ENCODE results near the gene PCDHGA11.
"Not testable (repeated sequence)": the region's sequence is repeated elsewhere in the genome, so short reads cannot be mapped to it uniquely, and the experiment has no call there.

GRCh38 chr5:141375444-141376155 is 45.3 kb upstream of the PCDHGA11 start:
- TF ChIP-seq CTCF (IDR thresholded peaks at IDR 0.05; ENCODE audit: poor library complexity); EZH2 (IDR thresholded peaks at IDR 0.05; ENCODE audit: borderline replicate concordance): not testable (repeated sequence)
